PC-3 (cell line): Measurements from ENCODE around the gene TARBP1. TPM values are rescaled to one million over a fixed set of nuclear protein-coding genes. Genes with fewer than 3 reads are reported as not detected.
"Not testable (repeated sequence)": the region's sequence is repeated elsewhere in the genome, so short reads cannot be mapped to it uniquely, and the experiment has no call there.

Source experiments
- ATAC-seq: fragments of 200-7000 bp; cut with Tn5 transposase; 2 replicates; pipeline ENCODE4 v1.9.1; 2020; ENCODE audit warnings: mild to moderate bottlenecking, moderate library complexity
- BruUV-seq: library from RNA; stranded (reverse); fragments of 400-500 nt; replicated peaks from 2 replicates; lab custom pipeline; 2021; lab: Mats Ljungman, UMichigan
- CTCF ChIA-PET: fragments of 300-600 bp; sonication (Branson Sonifier 250); formaldehyde crosslinking; loops from one replicate; lab custom pipeline; 2022; ENCODE audit warnings: antibody characterized with exemption; lab: Charles Lee
- POLR2A ChIA-PET: fragments of 300-600 bp; sonication (Branson Sonifier 250); formaldehyde crosslinking; loops from one replicate; lab custom pipeline; 2022; ENCODE audit warnings: antibody characterized with exemption; ENCODE audit not compliant: unreplicated experiment; lab: Charles Lee
- DNase-seq: peaks from one replicate; pipeline ENCODE4 v3.0.0-alpha.2; 2015
- H2AFZ ChIP-seq: fragments of 300-600 bp; sonication (generic); 2 replicates; pipeline ENCODE4 v1.6.0; 2016; ENCODE audit warnings: antibody characterized with exemption, low read length
- H3F3A ChIP-seq: fragments of 300-600 bp; sonication (generic); one replicate; pipeline ENCODE4 v1.6.0; 2017; ENCODE audit warnings: antibody characterized with exemption, low read length, control low read depth, mild to moderate bottlenecking; ENCODE audit not compliant: unreplicated experiment
- H3K27ac ChIP-seq: fragments of 300-600 bp; sonication (generic); 2 replicates; pipeline ENCODE4 v1.5.1; 2016; ENCODE audit warnings: mild to moderate bottlenecking, low read length
- H3K27me3 ChIP-seq: fragments of 300-600 bp; sonication (generic); 2 replicates; pipeline ENCODE4 v1.6.1; 2016; ENCODE audit warnings: low read length, mixed read lengths
- H3K36me3 ChIP-seq: fragments of 300-600 bp; sonication (generic); 2 replicates; pipeline ENCODE4 v1.6.1; 2016; ENCODE audit warnings: low read depth, mixed run types, low read length, mixed read lengths
- H3K4me1 ChIP-seq: fragments of 300-600 bp; sonication (generic); 2 replicates; pipeline ENCODE4 v1.5.1; 2016; ENCODE audit warnings: low read length; ENCODE audit not compliant: insufficient read depth
- H3K4me2 ChIP-seq: fragments of 300-600 bp; sonication (generic); 2 replicates; pipeline ENCODE4 v1.6.0; 2016; ENCODE audit warnings: low read length
- H3K4me3 ChIP-seq: fragments of 300-600 bp; sonication (generic); 2 replicates; pipeline ENCODE4 v1.5.1; 2016; ENCODE audit warnings: mild to moderate bottlenecking, low read length, mixed read lengths
- H3K79me2 ChIP-seq: fragments of 300-600 bp; sonication (generic); 2 replicates; pipeline ENCODE4 v1.6.1; 2017; ENCODE audit warnings: low read length, mixed read lengths
- H3K9ac ChIP-seq: fragments of 300-600 bp; sonication (generic); 2 replicates; pipeline ENCODE4 v1.6.0; 2016; ENCODE audit warnings: mild to moderate bottlenecking, low read length
- H3K9me2 ChIP-seq: fragments of 300-600 bp; sonication (generic); replicated peaks from 2 replicates; pipeline ENCODE4 v1.6.1; 2016; ENCODE audit warnings: mixed run types, low read length, mixed read lengths
- H3K9me3 ChIP-seq: fragments of 300-600 bp; sonication (generic); 2 replicates; pipeline ENCODE4 v1.6.1; 2016; ENCODE audit warnings: low read length, mixed read lengths
- H4K20me1 ChIP-seq: fragments of 300-600 bp; sonication (generic); 2 replicates; pipeline ENCODE4 v1.6.1; 2016; ENCODE audit warnings: low read length, mixed read lengths
- CTCF ChIP-seq: fragments of 300-600 bp; sonication (generic); conservative IDR thresholded peaks from 2 replicates; pipeline ENCODE4 v1.5.1; 2017; ENCODE audit warnings: antibody characterized with exemption, low read depth, mild to moderate bottlenecking, low read length
- EZH2 ChIP-seq: fragments of 300-600 bp; sonication (generic); IDR thresholded peaks from one replicate; pipeline ENCODE4 v1.6.1; 2017; ENCODE audit warnings: antibody characterized with exemption, mild to moderate bottlenecking, low read length; ENCODE audit not compliant: unreplicated experiment
- EZH2phosphoT487 ChIP-seq: fragments of 300-600 bp; sonication (generic); IDR thresholded peaks from 2 replicates; pipeline ENCODE4 v1.6.1; 2018; ENCODE audit warnings: mild to moderate bottlenecking, antibody characterized with exemption, low read length, borderline replicate concordance
- intact Hi-C: fragments of 100-400 bp; cut with micrococcal nuclease; formaldehyde crosslinking; loops from 2 replicates; pipeline ENCODE4 v1.9.0; 2023
- total RNA-seq: library from RNA; depleted of rRNA; stranded (reverse); fragments of >200 nt; gene quantifications from 2 replicates; pipeline ENCODE4 v1.2.3, GENCODE V29; 2014

Gene TARBP1
- total RNA-seq, 1 experiment from 2014 or later: 15.1 TPM

- Histone ChIP-seq H3K36me3 (no peaks in the 10 kb centered on the region), H3F3A (no peaks in the 10 kb centered on the region), H2AFZ (no peak overlapping the region), H4K20me1 (no peaks in the 10 kb centered on the region), H3K27ac (no peak overlapping the region), H3K79me2 (no peaks in the 10 kb centered on the region), H3K9ac (no peak overlapping the region), H3K4me1 (peaks cover 19% of the 10 kb centered on the region), H3K27me3 (no peaks in the 10 kb centered on the region), H3K4me2 (no peak overlapping the region), H3K9me2 (no peaks in the 10 kb centered on the region), H3K9me3 (no peaks in the 10 kb centered on the region), H3K4me3 (no peak overlapping the region)
- no peak for ATAC-seq
- no TSS peak for BruUV-seq
- DNase-seq: no peak
- ChIA-PET CTCF (no interaction called here), POLR2A (interaction anchor here (0.6 kb wide), 1 partner anchor 1274 kb away, joined by 9 read pairs; no protein-coding TSS in a partner anchor)
- TF ChIP-seq CTCF (no peak), EZH2phosphoT487 (no peak), EZH2 (no peak)
- intact Hi-C loops: no loop called here
Observed at GRCh38 chr1:234518876-234519275, 39.9 kb upstream of the TARBP1 start.

GRCh38 chr1:234518086-234518485 lies 39.1 kb upstream of the TARBP1 start:
- H3K27me3 ChIP-seq, H2AFZ ChIP-seq, H3F3A ChIP-seq, H4K20me1 ChIP-seq, H3K36me3 ChIP-seq, CTCF ChIA-PET, DNase-seq, H3K79me2 ChIP-seq, H3K27ac ChIP-seq, H3K9ac ChIP-seq, intact Hi-C loops, H3K9me2 ChIP-seq, H3K4me2 ChIP-seq, ATAC-seq, BruUV-seq, H3K9me3 ChIP-seq, H3K4me3 ChIP-seq: not testable (repeated sequence)
- H3K4me1 ChIP-seq: peaks cover 16% of the 10 kb centered on the region
- POLR2A ChIA-PET: interaction anchor here (0.6 kb wide), 1 partner anchor 1273 kb away, joined by 9 read pairs; no protein-coding TSS in a partner anchor

- no peaks in the 10 kb centered on the region for H3K27me3 ChIP-seq
- no peak overlapping the region for H3K9ac ChIP-seq
- CTCF ChIA-PET: no interaction called here
- no peak overlapping the region for H2AFZ ChIP-seq
- H3K4me2 ChIP-seq: no peak overlapping the region
- POLR2A ChIA-PET: no interaction called here
- ATAC-seq (no peak), DNase-seq (no peak)
- TF ChIP-seq EZH2phosphoT487 (no peak), EZH2 (no peak), CTCF (no peak)
- H3K4me1 ChIP-seq: peaks cover 12% of the 10 kb centered on the region
- no peaks in the 10 kb centered on the region for H3K9me2 ChIP-seq
- H3K27ac ChIP-seq: no peak overlapping the region
- intact Hi-C loops: no loop called here
- H3F3A ChIP-seq: no peaks in the 10 kb centered on the region
- H3K4me3 ChIP-seq: no peak overlapping the region
- no peaks in the 10 kb centered on the region for H3K79me2 ChIP-seq
- no TSS peak for BruUV-seq
- H4K20me1 ChIP-seq: no peaks in the 10 kb centered on the region
- no peaks in the 10 kb centered on the region for H3K36me3 ChIP-seq
- H3K9me3 ChIP-seq: no peaks in the 10 kb centered on the region
Observed at GRCh38 chr1:234517110-234517802, 38.3 kb upstream of the TARBP1 start.
